VCaP (cell line): ENCODE measurements around the gene GAS2L1.

Experiments used
- H3K27ac ChIP-seq: fragments of 450-650 bp; 2 replicates; pipeline ENCODE4 v1.5.1; 2017
- TF ChIP-seq, protein P1 (sequence below): fragments of 450-650 bp; conservative IDR thresholded peaks from 2 replicates; pipeline ENCODE4 v1.5.1; 2017; ENCODE audit warnings: mild to moderate bottlenecking, moderate library complexity

GAS2L1 gene

DNA sequence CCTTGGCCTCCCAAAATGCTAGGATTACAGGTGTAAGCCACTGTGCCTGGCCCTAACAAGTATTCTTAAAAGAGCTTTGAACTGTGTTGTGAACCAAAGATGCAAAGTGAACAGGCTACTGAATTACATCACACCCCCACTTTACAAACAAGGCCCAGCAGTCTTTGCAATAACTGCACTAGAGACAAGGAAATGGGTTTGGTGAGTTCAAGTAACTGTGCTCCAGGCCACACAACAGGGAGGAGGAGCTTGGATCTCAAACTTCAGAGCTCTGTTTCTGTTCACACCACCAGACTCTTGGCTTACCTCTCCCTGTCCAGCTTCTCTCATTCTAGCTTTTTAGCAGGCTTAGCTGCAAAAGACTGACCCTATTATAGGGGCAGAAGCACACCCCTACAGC is 39.5 kb downstream of the GAS2L1 start:
- H3K27ac ChIP-seq = peak overlapping the region; percentile 87

DNA sequence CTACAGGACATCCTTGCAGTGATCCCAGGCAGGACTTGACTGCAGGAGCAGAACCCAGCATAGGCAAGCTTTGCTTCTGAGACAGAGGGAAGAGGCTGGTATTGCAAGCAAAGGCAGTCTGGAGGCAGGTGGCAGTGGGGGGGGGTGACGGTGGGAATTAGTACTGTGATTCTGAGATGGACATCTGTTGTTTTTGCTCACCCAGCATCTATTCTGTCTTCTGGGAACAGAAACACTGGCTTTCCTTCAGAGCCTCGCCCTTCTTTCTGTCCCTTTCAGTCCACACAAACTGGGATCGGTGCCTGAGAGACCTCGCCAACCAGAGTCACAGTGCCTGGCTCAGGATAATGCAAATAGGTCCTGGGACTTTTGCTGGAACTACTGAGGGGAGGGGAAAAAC is 40.2 kb downstream of the GAS2L1 start:
- TF ChIP-seq, protein P1, sequence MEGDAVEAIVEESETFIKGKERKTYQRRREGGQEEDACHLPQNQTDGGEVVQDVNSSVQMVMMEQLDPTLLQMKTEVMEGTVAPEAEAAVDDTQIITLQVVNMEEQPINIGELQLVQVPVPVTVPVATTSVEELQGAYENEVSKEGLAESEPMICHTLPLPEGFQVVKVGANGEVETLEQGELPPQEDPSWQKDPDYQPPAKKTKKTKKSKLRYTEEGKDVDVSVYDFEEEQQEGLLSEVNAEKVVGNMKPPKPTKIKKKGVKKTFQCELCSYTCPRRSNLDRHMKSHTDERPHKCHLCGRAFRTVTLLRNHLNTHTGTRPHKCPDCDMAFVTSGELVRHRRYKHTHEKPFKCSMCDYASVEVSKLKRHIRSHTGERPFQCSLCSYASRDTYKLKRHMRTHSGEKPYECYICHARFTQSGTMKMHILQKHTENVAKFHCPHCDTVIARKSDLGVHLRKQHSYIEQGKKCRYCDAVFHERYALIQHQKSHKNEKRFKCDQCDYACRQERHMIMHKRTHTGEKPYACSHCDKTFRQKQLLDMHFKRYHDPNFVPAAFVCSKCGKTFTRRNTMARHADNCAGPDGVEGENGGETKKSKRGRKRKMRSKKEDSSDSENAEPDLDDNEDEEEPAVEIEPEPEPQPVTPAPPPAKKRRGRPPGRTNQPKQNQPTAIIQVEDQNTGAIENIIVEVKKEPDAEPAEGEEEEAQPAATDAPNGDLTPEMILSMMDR = no peak
- H3K27ac ChIP-seq = peak overlapping the region; percentile 87

More for the DNA sequence above, 39.5 kb downstream of the GAS2L1 start:
- TF ChIP-seq, protein P1 = no peak

DNA sequence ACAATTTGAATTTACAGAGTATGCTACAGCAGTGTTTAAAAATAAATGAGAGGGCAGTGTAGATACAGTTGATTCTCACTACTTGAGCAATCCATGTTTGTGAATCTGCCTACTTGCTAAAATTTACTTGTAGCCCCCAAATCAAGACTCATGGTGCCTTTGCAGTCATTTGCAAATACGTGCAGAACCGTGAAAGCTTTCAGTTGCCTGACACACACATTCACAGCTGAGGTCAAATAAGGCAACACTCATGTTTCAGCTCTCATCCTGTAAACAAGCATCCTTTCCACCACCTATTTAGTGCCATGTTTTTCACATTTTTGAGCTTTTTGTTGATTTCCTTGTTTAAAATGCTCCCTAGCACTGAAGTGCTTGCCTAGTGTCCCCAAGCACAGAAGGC is 41.6 kb downstream of the GAS2L1 start:
- H3K27ac ChIP-seq = peak overlapping the region; percentile 87; the same call in 1 of the 2 replicates

DNA sequence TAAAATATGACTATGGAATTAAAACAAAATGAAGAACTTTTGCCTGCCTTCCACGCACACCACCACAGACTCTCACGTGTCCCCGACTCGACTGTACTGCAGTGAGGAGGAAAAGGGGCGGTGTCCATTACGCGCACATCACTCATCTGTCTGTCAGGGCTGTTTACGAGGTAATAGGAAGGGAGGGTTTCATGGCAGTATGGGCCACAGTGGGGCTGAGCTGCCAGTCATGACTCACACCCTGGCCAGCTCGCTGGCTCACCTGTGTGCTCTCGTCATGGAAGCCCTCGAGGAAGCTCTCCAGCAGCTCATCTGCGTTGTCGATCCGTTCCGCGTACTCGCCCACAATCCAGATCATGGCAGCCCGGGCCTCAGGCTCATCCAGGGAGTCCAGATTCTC is 42.5 kb downstream of the GAS2L1 start:
- no peak overlapping the region for H3K27ac ChIP-seq
- TF ChIP-seq, protein P1 = no peak

More for the DNA sequence above, 41.6 kb downstream of the GAS2L1 start:
- TF ChIP-seq, protein P1 = no peak

DNA sequence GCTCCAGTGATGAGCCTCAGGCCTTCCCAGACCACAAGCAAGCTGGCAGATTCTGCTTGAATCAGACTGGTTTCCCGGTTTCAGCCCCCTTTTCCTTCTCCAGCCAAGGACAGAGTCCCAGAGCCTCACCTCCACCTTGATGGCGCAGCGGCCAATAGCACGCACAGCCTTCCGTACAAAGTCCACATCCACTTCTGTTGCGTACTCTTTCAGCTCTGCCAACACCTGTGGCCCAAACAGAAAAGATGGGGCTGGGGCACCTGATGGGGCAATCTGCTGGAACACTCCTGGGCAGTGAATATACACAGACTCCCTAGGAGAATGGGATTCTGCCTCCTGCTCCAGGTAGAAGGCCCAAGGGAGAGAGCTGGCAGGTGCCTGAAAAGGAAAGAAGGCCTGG is 44.6 kb downstream of the GAS2L1 start:
- TF ChIP-seq, protein P1 = no peak
- no peak overlapping the region for H3K27ac ChIP-seq

DNA sequence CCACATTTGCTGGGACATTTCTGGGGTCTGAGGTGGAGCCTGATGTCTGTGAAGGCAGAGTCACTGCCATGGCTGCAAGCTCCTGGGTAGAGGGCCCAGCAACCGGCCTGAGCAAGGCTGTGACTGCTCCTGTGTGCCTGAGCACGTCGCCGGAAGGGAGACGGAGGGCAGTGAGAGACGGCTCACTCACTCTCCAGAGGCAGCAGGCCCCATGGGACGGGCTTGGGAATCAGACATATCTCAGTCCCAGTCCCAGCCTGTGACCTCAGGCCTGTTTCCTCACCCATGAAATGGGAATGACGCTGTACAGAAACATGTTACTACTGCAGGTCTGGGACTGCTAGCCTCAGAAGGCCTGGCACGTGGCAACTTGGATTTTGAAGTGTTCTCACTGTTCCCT is 45.4 kb downstream of the GAS2L1 start:
- TF ChIP-seq, protein P1 = no peak
- no peak overlapping the region for H3K27ac ChIP-seq

DNA sequence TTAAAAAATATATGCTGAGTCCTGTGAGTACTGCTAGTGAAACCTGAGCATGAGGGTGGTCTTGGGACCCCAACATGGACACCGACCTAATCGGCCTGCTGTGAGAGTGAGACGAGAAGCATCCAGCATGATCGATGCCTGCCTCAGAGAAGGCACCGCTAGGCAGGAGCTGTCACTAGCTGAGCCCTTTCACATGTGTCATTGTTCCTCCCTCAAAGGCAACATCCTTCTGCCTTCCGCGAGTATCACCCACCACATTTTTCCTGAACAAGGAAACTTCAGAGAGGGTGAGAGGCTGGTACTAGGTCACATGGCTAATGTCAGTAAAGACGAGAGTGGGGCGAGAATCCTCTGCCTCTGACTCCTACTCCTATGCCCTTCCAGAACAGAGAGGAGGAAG is 46.3 kb downstream of the GAS2L1 start:
- H3K27ac ChIP-seq = no peak overlapping the region

More for the DNA sequence above, 46.3 kb downstream of the GAS2L1 start:
- TF ChIP-seq, protein P1 = no peak
